ENCODE data around the gene PIK3R2. TPM values are rescaled to one million over a fixed set of nuclear protein-coding genes. Genes with fewer than 3 reads are reported as not detected.

The PIK3R2 gene
- total and polyA plus RNA-seq, 2 of the 13 experiments (the other 11 are each of a cell fraction or from before 2014, with no cell fraction given), result 18.6 to 25.3 TPM

DNA sequence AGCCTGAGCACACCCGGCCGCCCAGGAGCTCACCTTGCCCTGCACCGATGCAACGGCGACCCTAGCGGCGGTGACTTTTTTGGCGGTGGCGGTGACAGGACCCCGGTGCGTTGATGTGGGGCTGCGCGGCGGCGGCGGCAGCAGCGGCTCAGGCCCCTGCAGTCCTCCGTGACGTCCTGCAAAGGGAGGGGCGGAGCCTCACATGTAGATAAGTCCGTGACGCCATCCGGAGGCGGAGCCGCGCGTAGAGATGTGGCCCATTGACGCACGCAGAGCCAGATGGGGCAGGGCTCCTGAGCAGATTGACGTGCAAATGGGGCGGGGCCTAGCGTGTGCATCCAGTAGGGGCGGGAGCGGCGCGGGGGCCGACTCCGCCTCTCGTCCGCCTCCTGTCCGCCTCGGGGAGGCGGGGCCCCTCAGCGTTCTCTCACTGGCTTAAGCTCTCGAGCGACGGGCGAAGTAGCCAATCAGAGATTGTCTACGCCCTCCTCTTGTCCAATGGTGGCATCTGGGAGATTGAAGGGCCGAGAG lies 51.0 kb downstream of the PIK3R2 start, which contains the start of gene RAB3A (continued):
- TF ChIP-seq, protein P1, sequence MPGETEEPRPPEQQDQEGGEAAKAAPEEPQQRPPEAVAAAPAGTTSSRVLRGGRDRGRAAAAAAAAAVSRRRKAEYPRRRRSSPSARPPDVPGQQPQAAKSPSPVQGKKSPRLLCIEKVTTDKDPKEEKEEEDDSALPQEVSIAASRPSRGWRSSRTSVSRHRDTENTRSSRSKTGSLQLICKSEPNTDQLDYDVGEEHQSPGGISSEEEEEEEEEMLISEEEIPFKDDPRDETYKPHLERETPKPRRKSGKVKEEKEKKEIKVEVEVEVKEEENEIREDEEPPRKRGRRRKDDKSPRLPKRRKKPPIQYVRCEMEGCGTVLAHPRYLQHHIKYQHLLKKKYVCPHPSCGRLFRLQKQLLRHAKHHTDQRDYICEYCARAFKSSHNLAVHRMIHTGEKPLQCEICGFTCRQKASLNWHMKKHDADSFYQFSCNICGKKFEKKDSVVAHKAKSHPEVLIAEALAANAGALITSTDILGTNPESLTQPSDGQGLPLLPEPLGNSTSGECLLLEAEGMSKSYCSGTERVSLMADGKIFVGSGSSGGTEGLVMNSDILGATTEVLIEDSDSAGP (CRISPR knock-in tag; IDR thresholded peaks at IDR 0.05; ENCODE audit: borderline replicate concordance), result no peak; the same call in 1 of the 2 replicates
- TF ChIP-seq CCDC6 (CRISPR knock-in tag; IDR thresholded peaks at IDR 0.05) (no peak), ZNF577 (CRISPR knock-in tag; IDR thresholded peaks at IDR 0.05; ENCODE audit: borderline replicate concordance, low read depth) (no peak), GLI4 (CRISPR knock-in tag; IDR thresholded peaks at IDR 0.05; ENCODE audit: borderline replicate concordance) (no peak), CBX5 (CRISPR knock-in tag; IDR thresholded peaks at IDR 0.05; ENCODE audit: borderline replicate concordance) (no peak), WIZ (CRISPR knock-in tag; IDR thresholded peaks at IDR 0.05) (no peak), FOSL1 (CRISPR knock-in tag; IDR thresholded peaks at IDR 0.05; ENCODE audit: borderline replicate concordance) (no peak), ZFP1 (CRISPR knock-in tag; IDR thresholded peaks at IDR 0.05) (no peak), ZMYM4 (CRISPR knock-in tag; IDR thresholded peaks at IDR 0.05) (no peak), XBP1 (CRISPR knock-in tag; IDR thresholded peaks at IDR 0.05) (no peak), FOXC1 (CRISPR knock-in tag; IDR thresholded peaks at IDR 0.05; ENCODE audit: borderline replicate concordance) (no peak), HOXD1 (CRISPR knock-in tag; IDR thresholded peaks at IDR 0.05) (no peak), STAG1 (CRISPR knock-in tag; IDR thresholded peaks at IDR 0.05) (no peak), KDM6A (CRISPR knock-in tag; IDR thresholded peaks at IDR 0.05; ENCODE audit: low read depth) (no peak), TRIM24 (CRISPR knock-in tag; IDR thresholded peaks at IDR 0.05) (no peak)
- TF ChIP-seq, protein P2, sequence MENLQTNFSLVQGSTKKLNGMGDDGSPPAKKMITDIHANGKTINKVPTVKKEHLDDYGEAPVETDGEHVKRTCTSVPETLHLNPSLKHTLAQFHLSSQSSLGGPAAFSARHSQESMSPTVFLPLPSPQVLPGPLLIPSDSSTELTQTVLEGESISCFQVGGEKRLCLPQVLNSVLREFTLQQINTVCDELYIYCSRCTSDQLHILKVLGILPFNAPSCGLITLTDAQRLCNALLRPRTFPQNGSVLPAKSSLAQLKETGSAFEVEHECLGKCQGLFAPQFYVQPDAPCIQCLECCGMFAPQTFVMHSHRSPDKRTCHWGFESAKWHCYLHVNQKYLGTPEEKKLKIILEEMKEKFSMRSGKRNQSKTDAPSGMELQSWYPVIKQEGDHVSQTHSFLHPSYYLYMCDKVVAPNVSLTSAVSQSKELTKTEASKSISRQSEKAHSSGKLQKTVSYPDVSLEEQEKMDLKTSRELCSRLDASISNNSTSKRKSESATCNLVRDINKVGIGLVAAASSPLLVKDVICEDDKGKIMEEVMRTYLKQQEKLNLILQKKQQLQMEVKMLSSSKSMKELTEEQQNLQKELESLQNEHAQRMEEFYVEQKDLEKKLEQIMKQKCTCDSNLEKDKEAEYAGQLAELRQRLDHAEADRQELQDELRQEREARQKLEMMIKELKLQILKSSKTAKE (CRISPR knock-in tag; IDR thresholded peaks at IDR 0.05; ENCODE audit: borderline replicate concordance), result no peak
- TF ChIP-seq, protein P3, sequence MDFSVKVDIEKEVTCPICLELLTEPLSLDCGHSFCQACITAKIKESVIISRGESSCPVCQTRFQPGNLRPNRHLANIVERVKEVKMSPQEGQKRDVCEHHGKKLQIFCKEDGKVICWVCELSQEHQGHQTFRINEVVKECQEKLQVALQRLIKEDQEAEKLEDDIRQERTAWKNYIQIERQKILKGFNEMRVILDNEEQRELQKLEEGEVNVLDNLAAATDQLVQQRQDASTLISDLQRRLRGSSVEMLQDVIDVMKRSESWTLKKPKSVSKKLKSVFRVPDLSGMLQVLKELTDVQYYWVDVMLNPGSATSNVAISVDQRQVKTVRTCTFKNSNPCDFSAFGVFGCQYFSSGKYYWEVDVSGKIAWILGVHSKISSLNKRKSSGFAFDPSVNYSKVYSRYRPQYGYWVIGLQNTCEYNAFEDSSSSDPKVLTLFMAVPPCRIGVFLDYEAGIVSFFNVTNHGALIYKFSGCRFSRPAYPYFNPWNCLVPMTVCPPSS (IDR thresholded peaks at IDR 0.05), result no peak
- TF ChIP-seq, protein P4, sequence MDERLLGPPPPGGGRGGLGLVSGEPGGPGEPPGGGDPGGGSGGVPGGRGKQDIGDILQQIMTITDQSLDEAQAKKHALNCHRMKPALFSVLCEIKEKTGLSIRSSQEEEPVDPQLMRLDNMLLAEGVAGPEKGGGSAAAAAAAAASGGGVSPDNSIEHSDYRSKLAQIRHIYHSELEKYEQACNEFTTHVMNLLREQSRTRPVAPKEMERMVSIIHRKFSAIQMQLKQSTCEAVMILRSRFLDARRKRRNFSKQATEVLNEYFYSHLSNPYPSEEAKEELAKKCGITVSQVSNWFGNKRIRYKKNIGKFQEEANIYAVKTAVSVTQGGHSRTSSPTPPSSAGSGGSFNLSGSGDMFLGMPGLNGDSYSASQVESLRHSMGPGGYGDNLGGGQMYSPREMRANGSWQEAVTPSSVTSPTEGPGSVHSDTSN (CRISPR knock-in tag; IDR thresholded peaks at IDR 0.05), result peak; percentile 98
- TF ChIP-seq, protein P5, sequence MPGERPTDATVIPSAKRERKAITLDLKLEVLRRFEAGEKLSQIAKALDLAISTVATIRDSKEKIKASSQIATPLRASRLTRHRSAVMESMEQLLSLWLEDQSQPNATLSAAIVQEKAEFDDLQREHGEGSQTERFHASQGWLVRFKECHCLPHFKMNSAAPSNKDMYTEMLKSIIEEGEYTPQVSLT (CRISPR knock-in tag; IDR thresholded peaks at IDR 0.05; ENCODE audit: borderline replicate concordance, low read depth), result no peak
